GM12892 (cell line): ENCODE measurements around the gene NDST4.

Experiments
- POLR2A ChIP-seq: IDR thresholded peaks from 2 replicates; pipeline ENCODE4 v1.6.1; 2011; ENCODE audit warnings: low read depth, low read length, control low read depth
- POLR2AphosphoS5 ChIP-seq: IDR thresholded peaks from 2 replicates; pipeline ENCODE4 v1.6.1; 2011; ENCODE audit warnings: low read depth, low read length, control low read depth
- TAF1 ChIP-seq: IDR thresholded peaks from 2 replicates; pipeline ENCODE4 v1.6.1; 2011; ENCODE audit warnings: low read depth, mild to moderate bottlenecking, control low read depth, low read length, borderline replicate concordance

DNA sequence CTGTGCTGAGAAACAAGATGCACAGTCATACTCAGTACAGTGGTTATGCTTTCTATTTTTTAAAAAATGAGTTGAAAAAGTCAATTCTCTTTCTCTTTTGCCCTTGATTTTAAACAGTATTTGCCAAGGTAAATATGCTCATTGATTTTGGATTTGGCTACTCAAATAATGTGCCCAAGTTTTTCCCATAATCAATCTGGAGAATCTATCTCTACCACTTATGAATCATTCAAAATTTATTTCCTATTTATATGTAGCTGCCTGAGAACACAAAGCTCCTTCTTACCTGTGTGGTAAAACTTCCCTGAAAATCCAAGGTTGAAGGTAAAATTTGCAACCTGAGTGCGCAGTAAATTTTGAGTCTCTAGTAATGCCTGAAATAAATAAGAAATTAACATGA is 136.5 kb downstream of the NDST4 start:
- TF ChIP-seq POLR2A: no peak
- TF ChIP-seq TAF1: no peak
- no peak for TF ChIP-seq POLR2AphosphoS5
